HG02840 (cell line): ENCODE results near the gene DNM2.

Source experiments
- ATAC-seq: cut with Tn5 transposase; IDR thresholded peaks from one replicate; pipeline ENCODE4 v1.9.1; 2021; ENCODE audit warnings: mild to moderate bottlenecking, moderate library complexity, moderate number of reproducible peaks; ENCODE audit not compliant: unreplicated experiment, low FRiP score

Gene DNM2

DNA sequence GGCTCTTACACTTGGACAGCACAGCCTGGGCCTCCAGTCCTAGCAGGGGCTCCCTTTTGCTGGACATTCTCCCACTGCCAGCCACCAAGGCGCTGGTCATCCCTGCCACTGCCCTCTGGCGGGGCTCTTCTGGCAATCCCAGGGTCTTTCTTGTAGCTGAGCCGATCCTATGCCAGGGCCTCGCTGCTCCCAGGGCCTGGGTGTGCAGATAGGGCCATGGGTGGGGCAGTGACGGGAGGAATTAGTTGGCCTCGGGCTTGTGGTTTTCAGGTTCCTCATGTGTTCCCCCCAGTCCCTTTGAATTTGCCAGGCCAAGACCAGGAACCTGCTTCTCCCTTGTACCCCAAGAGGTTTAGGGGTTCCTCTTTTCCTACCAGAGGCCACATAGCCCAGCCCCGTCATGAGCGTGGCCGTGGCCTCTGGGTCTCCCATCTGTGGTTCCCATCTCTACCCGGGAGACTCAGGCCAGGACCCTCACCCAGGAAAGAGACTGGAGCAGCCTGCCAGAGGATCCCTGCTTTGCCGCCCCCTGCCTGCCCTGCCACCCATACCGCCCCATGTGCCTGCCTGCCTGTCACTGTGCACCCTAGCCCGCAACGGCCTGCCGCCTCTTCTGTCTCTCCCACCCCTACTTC is 91.9 kb downstream of the DNM2 start:
- no peak for ATAC-seq

GRCh38 chr19:10811391-10812111 is 93.7 kb downstream of the DNM2 start:
- ATAC-seq: no peak

DNA sequence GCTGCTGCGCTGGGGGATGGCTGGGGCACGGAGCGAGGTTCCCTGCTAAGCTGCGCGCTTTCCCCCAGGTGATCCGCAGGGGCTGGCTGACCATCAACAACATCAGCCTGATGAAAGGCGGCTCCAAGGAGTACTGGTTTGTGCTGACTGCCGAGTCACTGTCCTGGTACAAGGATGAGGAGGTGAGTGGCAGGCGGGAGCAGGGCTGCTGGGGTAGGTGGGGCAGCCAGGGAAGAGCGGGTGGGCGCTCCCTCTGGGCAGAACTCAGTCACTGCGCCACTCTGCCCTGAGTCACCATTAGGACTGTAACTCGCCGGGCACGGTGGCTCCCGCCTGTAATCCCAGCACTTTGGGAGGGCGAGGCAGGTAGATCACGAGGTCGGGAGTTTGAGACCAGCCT is 94.3 kb downstream of the DNM2 start:
- no peak for ATAC-seq

- no peak for ATAC-seq
Measured at GRCh38 chr19:10812902-10813404, 95.1 kb downstream of the DNM2 start.

GRCh38 chr19:10815007-10815536 is 97.2 kb downstream of the DNM2 start:
- ATAC-seq: no peak

DNA sequence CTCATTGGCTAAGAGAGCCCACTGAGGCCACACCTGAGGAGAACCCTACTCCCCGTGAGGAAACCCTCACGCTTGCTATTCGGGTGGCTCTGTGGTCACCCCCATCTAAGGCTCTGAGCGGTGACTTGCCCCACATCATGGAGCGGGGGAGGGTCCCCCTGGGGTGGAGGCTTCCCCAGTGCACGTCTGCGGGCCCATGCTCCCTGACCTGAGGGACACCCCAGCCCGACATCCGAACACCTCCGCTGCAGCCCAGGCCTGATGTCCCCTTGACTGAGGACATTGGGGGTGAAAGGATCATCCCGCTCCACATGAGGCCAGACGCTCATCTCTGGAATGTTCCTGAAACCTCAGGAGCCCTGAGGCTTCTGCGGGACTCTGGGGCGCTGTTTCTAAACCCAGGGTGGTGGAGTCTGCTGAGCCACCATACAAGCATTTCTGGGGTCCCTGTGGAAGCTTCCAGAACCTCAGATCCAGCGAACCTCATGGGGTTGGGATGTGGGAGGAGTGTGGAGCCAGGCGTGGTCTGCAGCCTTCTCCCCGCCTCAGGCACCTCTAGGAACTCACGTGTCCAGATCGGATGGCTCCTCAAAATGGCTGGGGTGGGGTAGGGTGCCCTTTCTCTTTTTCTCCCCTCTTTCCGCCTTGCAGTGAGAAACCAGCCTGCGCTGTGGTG is 98.2 kb downstream of the DNM2 start:
- no peak for ATAC-seq

DNA sequence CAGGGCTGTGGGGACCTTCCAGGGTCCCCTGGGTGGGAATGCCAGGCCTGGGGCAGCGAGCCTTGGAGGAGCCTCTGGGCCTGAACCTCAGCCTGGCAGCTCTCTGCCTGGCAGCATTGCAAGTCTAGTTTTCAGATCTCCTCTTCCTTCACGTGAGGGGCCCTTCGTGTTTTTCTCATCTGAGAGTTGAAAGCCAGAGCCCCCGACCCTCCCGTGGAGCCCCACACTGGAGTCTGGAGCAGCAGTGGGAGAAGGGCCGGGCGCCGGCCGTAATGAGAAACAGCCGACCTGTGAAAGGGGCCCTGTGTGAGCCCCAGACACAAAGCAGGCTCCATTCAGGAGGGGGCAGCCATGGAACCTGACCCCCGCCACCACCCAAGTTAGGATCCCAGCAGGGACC is 98.8 kb downstream of the DNM2 start:
- no peak for ATAC-seq

DNA sequence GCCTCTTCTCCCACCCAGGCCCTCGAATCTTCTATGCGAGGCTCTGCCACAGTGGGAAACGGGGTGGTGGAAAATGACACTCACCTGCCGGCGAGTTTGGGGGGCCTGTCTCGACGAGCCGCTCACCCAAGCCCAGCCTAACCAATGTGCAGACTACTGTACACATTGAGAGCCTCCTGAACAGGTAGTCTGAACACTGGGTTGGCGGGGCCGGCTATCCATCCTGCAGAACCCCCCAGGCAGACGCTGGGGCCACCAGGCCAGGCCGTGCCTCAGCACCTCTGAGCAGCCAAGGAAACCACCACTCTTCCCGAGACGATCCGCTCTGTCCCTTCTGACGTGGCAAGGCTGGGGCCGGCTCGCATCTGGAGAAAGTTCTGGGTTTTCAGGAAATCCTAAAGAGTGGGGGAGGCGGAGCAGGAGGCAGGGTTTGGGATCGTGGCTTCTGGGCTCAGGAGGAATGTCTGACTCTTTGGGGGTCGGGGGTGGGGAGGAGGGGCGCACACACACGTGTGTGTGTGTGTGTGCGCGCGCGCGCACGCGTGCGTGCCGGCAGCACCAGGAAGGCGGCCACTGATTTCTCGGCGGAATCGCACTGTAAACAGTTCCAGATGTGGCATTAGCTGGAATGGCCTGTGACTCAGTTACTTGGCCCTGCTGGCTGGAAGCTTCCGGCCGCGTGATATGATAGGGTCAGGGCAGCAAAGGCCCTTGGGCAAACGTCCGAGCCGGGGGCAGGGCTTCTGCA is 99.6 kb downstream of the DNM2 start:
- no peak for ATAC-seq

DNA sequence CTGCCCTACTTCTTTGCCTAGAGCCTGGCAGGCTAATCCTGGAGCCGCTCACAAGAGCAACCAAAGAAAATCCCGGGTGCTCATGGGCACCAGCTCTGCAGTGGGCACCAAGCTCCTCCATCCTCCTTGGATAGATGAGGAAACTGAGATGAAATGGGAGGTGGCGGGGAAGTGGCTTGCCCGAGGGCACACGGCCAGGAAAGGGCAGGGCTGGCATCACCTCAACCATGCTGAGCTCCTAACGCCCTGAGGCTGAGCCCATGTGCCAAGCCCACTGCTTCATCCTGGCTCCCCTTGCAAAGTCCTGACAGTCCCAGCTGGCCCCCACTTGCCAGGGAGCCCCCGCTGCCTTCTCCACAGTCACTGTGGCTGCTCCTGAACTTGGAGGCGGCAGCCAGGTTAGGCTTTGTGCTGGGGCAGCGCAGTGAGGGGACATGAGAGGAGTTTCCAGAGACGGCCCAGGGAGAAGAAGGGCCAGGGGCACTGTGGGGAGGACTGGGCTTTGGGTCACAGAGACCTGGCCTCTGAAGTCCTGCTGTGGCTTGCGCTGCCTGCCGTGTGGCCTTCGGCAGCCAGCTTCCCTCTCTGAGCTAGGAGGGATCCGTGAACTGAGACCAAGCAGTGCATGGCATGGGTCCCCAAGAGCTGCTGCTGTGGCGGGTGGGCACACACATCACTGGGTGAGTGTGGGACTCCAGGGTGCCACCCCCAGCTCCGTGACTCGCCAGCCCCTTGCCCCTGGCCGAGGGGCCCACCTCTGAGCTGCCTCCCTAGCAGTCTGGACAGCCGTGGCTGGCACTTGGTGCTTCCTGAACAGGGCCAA is 100.6 kb downstream of the DNM2 start:
- no peak for ATAC-seq

DNA sequence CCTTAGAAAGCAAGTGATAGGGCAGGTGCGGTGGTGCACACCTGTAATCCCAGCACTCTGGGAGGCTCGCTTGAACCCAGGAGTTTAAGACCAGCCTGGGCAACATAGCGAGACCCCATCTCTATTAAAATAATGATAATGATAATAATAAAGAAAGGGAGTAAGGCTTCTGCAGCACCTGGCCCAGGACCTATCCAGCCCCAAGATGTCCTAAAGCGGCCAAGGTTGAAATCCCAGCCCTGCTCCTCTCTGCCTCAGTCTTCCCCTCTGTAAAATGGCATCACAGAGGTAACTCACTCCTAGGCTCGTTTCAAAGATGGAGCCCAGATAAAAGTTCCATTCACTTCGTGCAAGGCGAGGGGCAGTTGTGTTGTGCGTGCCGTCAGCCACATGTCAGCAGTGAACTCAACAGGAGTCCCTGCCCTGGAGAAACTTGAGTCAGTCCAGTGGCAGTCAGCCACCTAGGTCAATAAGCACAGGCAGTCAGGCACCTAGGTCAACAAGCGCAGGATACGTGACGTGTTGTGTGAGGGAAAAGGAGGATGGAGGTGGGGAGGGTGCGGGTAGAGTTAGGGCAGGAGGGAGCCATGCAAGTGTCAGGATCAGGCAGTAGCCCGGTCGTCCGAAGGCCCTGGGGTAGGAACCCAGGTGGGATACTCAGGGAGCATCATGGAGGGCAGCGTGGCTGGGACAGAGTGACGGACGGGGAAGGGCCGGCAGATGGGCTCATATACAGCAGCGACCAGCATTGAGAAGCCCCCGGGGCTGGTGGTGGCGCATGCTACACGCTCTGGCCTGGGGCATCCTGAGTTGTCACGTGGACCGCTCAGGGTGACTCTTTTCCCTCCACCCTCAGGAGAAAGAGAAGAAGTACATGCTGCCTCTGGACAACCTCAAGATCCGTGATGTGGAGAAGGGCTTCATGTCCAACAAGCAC is 101.5 kb downstream of the DNM2 start:
- no peak for ATAC-seq

- ATAC-seq: no peak
Measured at GRCh38 chr19:10820173-10820572, 102.3 kb downstream of the DNM2 start.

DNA sequence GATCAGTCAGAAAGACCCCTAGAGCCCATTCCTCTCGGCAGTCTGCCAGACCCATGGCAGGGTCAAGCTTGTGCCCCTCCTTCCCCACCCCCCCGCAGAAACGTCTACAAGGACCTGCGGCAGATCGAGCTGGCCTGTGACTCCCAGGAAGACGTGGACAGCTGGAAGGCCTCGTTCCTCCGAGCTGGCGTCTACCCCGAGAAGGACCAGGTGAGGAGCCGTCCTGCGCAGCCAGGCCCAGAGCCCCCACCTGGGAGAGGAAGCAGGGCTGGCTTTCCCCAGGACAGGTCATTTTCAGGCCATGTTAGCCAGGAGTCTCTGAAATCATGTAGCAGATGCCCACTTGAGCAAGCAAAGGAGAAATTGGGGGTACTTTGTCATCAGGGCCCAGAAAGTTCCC is 105.8 kb downstream of the DNM2 start:
- ATAC-seq: no peak

DNA sequence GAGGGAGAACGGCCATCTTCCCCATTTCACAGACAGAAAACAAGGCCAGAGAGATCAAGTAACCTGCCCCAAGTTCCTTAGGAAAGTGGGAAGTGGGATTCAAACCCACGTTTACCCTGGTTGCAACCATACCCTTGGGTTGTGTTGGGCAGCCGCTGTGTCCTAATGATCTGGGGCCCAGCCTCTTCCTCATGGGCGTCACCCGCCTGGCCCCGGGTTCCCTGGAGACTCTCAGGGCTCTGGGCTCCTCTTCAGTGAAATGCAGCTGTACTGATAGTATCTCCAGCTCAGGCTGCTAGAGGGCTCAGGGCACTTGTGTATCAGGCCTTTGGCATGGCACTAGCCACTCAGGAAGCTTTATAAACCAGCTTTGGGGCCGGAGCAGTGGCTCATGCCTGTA is 108.4 kb downstream of the DNM2 start:
- no peak for ATAC-seq

GRCh38 chr19:10826846-10827245 is 109.0 kb downstream of the DNM2 start:
- ATAC-seq: no peak

DNA sequence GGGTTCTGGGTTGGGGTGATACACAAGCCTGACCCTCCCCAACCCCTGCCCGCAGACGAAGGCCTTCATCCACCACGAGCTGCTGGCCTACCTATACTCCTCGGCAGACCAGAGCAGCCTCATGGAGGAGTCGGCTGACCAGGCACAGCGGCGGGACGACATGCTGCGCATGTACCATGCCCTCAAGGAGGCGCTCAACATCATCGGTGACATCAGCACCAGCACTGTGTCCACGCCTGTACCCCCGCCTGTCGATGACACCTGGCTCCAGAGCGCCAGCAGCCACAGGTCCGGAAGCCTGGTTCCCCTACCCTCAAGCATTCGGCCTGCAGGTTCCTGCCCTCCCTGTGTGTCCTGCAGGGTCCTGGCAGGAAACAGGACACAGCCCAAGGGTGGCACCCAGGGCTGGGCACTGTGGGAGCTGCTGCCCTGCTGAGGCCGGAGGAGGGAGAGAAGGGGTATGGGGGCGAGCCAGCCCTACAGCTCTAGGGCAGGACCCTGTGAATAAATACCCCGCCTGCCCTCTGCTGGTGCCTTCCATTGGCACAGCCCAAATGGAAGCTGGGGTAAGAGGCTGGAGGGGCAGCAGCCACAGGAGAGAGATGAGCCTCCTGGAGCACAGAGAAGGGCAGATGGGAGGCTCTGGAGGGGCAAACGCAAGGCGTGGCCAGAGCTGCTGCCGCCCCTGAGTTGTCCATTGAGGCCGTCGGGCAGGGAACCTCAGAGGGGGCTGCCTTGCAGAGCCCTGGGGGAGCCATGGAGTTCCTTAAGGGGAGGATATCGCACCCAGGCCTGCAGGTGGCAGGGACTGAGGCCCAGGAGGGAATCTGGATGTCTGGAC is 111.3 kb downstream of the DNM2 start:
- no peak for ATAC-seq

DNA sequence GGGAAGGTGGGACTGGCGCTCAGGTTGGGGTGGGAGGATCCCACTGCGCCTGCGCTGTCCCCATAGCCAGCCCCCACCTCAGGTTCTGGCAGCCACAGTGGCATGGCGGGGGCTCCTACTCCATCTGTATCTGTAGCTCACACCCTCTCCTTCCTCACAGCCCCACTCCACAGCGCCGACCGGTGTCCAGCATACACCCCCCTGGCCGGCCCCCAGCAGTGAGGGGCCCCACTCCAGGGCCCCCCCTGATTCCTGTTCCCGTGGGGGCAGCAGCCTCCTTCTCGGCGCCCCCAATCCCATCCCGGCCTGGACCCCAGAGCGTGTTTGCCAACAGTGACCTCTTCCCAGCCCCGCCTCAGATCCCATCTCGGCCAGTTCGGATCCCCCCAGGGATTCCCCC is 112.1 kb downstream of the DNM2 start:
- no peak for ATAC-seq

- ATAC-seq: no peak
Measured at GRCh38 chr19:10830370-10830769, 112.5 kb downstream of the DNM2 start.
